Measurements from ENCODE around the gene UCN3.

GRCh38 chr10:5344746-5345145, 20.0 kb upstream of the UCN3 start:
- no peak for TF ChIP-seq ZNF214 (tag by site-specific recombination; IDR thresholded peaks at IDR 0.05; ENCODE audit: borderline replicate concordance)
- TF ChIP-seq, protein P1, sequence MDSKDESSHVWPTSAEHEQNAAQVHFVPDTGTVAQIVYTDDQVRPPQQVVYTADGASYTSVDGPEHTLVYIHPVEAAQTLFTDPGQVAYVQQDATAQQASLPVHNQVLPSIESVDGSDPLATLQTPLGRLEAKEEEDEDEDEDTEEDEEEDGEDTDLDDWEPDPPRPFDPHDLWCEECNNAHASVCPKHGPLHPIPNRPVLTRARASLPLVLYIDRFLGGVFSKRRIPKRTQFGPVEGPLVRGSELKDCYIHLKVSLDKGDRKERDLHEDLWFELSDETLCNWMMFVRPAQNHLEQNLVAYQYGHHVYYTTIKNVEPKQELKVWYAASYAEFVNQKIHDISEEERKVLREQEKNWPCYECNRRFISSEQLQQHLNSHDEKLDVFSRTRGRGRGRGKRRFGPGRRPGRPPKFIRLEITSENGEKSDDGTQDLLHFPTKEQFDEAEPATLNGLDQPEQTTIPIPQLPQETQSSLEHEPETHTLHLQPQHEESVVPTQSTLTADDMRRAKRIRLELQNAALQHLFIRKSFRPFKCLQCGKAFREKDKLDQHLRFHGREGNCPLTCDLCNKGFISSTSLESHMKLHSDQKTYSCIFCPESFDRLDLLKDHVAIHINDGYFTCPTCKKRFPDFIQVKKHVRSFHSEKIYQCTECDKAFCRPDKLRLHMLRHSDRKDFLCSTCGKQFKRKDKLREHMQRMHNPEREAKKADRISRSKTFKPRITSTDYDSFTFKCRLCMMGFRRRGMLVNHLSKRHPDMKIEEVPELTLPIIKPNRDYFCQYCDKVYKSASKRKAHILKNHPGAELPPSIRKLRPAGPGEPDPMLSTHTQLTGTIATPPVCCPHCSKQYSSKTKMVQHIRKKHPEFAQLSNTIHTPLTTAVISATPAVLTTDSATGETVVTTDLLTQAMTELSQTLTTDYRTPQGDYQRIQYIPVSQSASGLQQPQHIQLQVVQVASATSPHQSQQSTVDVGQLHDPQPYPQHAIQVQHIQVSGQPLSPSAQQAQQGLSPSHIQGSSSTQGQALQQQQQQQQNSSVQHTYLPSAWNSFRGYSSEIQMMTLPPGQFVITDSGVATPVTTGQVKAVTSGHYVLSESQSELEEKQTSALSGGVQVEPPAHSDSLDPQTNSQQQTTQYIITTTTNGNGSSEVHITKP (tag by site-specific recombination; IDR thresholded peaks at IDR 0.05) = no peak
- TF ChIP-seq, protein P2, sequence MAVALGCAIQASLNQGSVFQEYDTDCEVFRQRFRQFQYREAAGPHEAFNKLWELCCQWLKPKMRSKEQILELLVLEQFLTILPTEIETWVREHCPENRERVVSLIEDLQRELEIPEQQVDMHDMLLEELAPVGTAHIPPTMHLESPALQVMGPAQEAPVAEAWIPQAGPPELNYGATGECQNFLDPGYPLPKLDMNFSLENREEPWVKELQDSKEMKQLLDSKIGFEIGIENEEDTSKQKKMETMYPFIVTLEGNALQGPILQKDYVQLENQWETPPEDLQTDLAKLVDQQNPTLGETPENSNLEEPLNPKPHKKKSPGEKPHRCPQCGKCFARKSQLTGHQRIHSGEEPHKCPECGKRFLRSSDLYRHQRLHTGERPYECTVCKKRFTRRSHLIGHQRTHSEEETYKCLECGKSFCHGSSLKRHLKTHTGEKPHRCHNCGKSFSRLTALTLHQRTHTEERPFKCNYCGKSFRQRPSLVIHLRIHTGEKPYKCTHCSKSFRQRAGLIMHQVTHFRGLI (tag by site-specific recombination; IDR thresholded peaks at IDR 0.05) = no peak
- TF ChIP-seq ZNF24 (tag by site-specific recombination; IDR thresholded peaks at IDR 0.05) = no peak
- TF ChIP-seq ZNF544 (tag by site-specific recombination; IDR thresholded peaks at IDR 0.05) = no peak
- TF ChIP-seq, protein P3, sequence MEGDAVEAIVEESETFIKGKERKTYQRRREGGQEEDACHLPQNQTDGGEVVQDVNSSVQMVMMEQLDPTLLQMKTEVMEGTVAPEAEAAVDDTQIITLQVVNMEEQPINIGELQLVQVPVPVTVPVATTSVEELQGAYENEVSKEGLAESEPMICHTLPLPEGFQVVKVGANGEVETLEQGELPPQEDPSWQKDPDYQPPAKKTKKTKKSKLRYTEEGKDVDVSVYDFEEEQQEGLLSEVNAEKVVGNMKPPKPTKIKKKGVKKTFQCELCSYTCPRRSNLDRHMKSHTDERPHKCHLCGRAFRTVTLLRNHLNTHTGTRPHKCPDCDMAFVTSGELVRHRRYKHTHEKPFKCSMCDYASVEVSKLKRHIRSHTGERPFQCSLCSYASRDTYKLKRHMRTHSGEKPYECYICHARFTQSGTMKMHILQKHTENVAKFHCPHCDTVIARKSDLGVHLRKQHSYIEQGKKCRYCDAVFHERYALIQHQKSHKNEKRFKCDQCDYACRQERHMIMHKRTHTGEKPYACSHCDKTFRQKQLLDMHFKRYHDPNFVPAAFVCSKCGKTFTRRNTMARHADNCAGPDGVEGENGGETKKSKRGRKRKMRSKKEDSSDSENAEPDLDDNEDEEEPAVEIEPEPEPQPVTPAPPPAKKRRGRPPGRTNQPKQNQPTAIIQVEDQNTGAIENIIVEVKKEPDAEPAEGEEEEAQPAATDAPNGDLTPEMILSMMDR (tag by site-specific recombination; IDR thresholded peaks at IDR 0.05) = no peak
- no peak for TF ChIP-seq ZFP41 (tag by site-specific recombination; IDR thresholded peaks at IDR 0.05; ENCODE audit: borderline replicate concordance)
- no peak for TF ChIP-seq TCF7L2 (IDR thresholded peaks at IDR 0.05; ENCODE audit: borderline replicate concordance, low read depth, low read length)

Data from HEK293 (cell line).